ENCODE data around the gene REELD1.

DNA sequence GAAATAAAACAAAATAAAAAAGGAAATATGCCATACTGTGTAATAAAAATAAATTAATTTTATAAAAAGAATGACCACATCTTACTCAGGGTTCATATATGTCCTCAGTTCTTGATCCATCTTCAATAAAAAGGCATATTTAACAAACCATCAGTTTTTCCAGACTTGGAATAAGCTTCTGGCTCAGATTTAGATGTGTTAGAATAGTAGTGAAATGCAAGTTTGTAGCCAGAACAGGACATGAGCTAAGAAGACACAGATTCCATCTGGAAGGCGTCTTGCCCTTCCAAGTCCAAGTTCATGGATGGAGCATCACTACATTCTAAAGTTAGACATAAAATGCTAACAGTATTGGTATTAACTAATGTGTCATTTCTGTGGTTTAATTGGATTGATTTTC is 49.1 kb upstream of the REELD1 start:
- TF ChIP-seq, protein P1, sequence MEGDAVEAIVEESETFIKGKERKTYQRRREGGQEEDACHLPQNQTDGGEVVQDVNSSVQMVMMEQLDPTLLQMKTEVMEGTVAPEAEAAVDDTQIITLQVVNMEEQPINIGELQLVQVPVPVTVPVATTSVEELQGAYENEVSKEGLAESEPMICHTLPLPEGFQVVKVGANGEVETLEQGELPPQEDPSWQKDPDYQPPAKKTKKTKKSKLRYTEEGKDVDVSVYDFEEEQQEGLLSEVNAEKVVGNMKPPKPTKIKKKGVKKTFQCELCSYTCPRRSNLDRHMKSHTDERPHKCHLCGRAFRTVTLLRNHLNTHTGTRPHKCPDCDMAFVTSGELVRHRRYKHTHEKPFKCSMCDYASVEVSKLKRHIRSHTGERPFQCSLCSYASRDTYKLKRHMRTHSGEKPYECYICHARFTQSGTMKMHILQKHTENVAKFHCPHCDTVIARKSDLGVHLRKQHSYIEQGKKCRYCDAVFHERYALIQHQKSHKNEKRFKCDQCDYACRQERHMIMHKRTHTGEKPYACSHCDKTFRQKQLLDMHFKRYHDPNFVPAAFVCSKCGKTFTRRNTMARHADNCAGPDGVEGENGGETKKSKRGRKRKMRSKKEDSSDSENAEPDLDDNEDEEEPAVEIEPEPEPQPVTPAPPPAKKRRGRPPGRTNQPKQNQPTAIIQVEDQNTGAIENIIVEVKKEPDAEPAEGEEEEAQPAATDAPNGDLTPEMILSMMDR (IDR thresholded peaks at IDR 0.05), result no peak
- no peak for TF ChIP-seq ZFX (IDR thresholded peaks at IDR 0.05; ENCODE audit: borderline replicate concordance)
